ENCODE measurements around the gene PRDM12.
"Not testable (repeated sequence)": the region's sequence is repeated elsewhere in the genome, so short reads cannot be mapped to it uniquely, and the experiment has no call there.

PRDM12 gene

DNA sequence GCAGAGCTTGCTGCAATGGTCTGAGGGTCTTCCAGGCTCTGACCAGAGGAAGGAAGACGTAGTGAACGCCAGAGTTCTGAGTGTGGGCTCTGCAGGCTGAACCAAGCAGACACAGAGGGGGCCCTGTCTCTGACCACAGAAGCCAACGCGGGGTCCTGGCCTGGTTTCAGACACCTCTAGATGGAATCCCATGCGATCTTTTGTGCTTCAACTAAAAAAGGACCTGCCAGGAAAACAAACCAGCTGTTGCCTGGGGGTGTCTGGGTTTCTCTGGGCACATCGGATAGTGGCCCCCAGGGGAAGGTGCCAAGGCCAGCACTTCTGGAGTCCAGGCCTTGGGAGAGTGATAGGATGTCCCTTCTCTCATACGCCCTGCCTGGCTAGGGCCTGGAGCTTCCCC is 12.9 kb downstream of the PRDM12 start:
- TF ChIP-seq, protein P1, sequence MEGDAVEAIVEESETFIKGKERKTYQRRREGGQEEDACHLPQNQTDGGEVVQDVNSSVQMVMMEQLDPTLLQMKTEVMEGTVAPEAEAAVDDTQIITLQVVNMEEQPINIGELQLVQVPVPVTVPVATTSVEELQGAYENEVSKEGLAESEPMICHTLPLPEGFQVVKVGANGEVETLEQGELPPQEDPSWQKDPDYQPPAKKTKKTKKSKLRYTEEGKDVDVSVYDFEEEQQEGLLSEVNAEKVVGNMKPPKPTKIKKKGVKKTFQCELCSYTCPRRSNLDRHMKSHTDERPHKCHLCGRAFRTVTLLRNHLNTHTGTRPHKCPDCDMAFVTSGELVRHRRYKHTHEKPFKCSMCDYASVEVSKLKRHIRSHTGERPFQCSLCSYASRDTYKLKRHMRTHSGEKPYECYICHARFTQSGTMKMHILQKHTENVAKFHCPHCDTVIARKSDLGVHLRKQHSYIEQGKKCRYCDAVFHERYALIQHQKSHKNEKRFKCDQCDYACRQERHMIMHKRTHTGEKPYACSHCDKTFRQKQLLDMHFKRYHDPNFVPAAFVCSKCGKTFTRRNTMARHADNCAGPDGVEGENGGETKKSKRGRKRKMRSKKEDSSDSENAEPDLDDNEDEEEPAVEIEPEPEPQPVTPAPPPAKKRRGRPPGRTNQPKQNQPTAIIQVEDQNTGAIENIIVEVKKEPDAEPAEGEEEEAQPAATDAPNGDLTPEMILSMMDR (IDR thresholded peaks at IDR 0.05; ENCODE audit: control insufficient read depth, insufficient read depth, low read depth, low read length, missing control alignments) = no peak
- no peak overlapping the region for H3K4me3 ChIP-seq (ENCODE audit: control insufficient read depth, low read depth, low read length)
- no peak for DNase-seq (ENCODE audit: low read depth)

DNA sequence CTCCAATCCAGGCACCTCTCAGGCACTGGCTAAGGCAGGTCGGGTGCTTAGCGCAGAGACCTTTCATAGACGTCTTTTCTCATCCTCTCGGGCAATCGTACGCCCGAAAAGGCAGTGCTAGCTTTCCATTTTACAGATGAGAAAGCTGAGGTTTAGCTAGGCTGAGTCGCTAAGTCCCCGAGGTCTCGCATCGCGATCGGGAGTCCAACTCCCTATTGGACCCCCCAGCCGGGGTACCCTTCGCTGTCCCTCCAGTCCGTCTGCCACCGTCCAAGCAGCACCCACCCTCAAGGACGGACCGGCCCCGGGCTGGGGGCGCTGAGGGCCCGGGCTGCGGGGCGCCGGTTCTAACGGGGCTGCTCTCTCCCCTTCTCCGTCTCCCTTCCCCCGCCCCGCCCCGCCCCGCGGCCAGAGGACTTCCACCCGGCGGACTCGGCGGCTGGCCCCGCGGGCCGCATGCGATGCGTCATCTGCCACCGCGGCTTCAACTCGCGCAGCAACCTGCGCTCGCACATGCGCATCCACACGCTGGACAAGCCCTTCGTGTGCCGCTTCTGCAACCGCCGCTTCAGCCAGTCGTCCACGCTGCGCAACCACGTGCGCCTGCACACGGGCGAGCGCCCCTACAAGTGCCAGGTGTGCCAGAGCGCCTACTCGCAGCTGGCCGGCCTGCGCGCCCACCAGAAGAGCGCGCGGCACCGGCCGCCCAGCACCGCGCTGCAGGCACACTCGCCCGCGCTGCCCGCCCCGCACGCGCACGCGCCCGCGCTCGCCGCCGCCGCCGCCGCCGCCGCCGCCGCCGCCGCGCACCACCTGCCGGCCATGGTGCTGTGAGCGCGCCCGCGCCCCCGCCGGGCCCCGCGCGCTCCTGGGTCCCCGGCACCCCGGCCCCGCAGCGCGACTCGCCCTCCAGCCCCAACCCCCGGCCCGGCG is 16.7 kb downstream of the PRDM12 start:
- DNase-seq (ENCODE audit: low read depth) = peak; percentile 38
- TF ChIP-seq, protein P1 (IDR thresholded peaks at IDR 0.05; ENCODE audit: control insufficient read depth, insufficient read depth, low read depth, low read length, missing control alignments) = no peak
- peak overlapping the region; percentile 48 for H3K4me3 ChIP-seq (ENCODE audit: control insufficient read depth, low read depth, low read length)

DNA sequence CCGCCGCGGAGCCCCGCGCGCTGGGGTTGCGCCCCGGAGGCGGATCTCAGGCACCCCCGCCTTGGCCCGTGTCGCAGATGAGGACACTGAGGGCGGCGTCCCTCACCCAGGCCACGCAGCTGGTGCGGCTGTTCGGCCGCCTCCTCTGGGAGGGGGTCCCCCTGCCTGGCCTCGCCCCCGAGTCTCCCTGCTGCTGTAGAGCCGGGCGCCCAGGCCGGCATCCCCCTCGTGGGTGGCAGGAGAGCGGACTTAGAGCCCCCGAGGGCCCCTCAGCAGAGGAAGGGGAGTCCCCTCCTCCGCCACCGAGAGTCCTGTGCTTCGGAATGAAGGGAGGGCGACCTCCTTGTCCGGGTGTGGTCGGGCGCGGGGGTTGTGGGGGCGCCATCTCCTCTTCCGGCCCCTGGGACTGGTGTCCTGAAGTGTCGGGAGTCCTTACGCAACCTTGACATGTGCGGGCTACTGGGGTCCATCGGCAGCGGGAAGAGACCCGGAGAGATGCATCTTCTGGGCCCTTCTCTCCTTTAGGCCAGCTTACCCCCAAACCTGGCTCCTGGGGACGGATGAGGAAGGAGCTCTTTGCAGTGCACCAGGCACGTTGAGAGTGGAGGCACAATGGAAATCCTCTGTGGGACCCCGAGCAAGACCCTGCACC is 17.5 kb downstream of the PRDM12 start:
- H3K4me3 ChIP-seq (ENCODE audit: control insufficient read depth, low read depth, low read length) = peak overlapping the region; percentile 48
- DNase-seq (ENCODE audit: low read depth) = no peak
- TF ChIP-seq, protein P1 (IDR thresholded peaks at IDR 0.05; ENCODE audit: control insufficient read depth, insufficient read depth, low read depth, low read length, missing control alignments) = no peak

DNA sequence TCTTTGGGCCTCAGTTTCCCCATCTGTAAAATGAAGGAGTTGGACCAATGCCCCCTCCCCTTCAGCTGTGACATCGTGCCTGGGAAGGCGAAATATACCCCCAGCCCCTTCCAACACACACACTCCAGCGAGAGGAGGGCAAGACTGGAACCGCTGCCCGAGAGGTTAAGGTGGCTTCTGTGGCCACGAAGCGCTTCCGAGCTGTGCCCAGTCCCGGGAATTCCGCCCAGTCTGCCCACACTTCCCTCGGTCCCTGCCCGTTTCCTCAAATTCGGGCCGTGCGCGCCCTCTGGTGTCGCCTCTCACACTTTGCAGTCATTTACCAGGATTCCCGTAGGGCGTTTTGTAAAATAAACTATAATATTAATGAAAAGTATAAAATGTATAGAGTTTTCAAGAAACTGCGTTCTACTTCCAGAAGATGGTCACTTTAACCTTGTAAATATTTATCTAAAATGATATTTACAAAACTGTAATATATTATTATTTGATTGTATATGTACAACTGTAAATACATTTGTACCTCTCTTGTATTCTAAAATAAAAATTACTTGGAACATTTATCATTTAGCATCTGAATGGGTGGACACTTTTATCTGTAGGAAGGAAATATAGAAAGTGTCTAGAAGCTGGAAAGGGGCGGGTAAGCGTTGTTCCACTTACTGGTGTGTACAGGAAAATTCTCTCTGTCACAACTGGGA is 18.2 kb downstream of the PRDM12 start:
- TF ChIP-seq, protein P1 (IDR thresholded peaks at IDR 0.05; ENCODE audit: control insufficient read depth, insufficient read depth, low read depth, low read length, missing control alignments) = peak; percentile 88

DNA sequence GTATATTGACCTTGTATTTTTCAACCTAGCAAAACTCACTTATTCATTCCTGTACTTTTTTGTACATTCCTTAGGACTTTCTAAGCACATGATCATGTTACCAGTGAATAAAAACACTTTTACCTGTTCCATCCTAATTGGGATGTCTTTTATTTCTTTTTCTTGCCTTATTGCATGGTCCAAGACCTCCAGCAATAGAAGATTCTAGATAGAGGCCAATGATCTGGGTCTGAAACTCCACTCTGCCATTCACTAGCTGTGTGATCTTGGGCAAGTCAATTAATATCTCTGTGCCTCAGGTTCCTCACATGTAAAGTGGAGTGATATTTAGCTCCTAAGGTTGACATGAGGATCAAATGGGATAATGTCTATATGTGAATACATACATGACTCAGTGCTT is 20.7 kb downstream of the PRDM12 start:
- no peak overlapping the region for H3K4me3 ChIP-seq (ENCODE audit: control insufficient read depth, low read depth, low read length)
- no peak for DNase-seq (ENCODE audit: low read depth)
- TF ChIP-seq, protein P1 (IDR thresholded peaks at IDR 0.05; ENCODE audit: control insufficient read depth, insufficient read depth, low read depth, low read length, missing control alignments) = no peak

More for the DNA sequence above, 18.2 kb downstream of the PRDM12 start:
- no peak overlapping the region; the same call in 1 of the 2 replicates for H3K4me3 ChIP-seq (ENCODE audit: control insufficient read depth, low read depth, low read length)
- DNase-seq (ENCODE audit: low read depth) = no peak

DNA sequence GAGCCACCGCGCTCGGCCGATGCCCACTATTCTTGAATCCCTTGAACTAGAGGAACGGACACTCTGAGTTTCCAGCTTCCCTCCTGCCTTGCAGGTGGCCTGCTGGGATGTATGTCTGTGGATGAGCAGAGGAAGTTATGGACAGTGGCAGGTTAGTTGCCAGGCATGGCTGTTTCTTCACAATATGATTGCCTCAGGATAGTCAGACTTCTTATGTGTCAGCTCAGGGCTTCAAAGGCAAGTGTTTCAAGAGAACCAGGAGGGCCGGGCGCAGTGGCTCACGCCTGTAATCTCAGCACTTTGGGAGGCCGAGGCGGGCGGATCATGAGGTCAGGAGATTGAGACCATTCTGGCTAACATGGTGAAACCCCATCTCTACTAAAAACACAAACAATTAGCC is 21.6 kb downstream of the PRDM12 start:
- H3K4me3 ChIP-seq (ENCODE audit: control insufficient read depth, low read depth, low read length); DNase-seq (ENCODE audit: low read depth): not testable (repeated sequence)

Measured in AG09309 (cell line).